Astrocyte (in vitro differentiated cells and primary cell): ENCODE data around the gene CLCN7.

Experiments
- EZH2 ChIP-seq: IDR thresholded peaks from 2 replicates; pipeline ENCODE4 v1.6.1; 2012; ENCODE audit warnings: mild to moderate bottlenecking, low read length, inconsistent platforms; ENCODE audit not compliant: insufficient read depth
- TF ChIP-seq, protein P1 (sequence below): IDR thresholded peaks from 2 replicates; pipeline ENCODE4 v1.5.1; 2011; ENCODE audit warnings: low read depth, mild to moderate bottlenecking, inconsistent platforms, low read length, moderate library complexity; ENCODE audit not compliant: insufficient read depth

GRCh38 chr16:1505912-1506311, 31.1 kb upstream of the CLCN7 start:
- TF ChIP-seq, protein P1, sequence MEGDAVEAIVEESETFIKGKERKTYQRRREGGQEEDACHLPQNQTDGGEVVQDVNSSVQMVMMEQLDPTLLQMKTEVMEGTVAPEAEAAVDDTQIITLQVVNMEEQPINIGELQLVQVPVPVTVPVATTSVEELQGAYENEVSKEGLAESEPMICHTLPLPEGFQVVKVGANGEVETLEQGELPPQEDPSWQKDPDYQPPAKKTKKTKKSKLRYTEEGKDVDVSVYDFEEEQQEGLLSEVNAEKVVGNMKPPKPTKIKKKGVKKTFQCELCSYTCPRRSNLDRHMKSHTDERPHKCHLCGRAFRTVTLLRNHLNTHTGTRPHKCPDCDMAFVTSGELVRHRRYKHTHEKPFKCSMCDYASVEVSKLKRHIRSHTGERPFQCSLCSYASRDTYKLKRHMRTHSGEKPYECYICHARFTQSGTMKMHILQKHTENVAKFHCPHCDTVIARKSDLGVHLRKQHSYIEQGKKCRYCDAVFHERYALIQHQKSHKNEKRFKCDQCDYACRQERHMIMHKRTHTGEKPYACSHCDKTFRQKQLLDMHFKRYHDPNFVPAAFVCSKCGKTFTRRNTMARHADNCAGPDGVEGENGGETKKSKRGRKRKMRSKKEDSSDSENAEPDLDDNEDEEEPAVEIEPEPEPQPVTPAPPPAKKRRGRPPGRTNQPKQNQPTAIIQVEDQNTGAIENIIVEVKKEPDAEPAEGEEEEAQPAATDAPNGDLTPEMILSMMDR: no peak
- no peak for TF ChIP-seq EZH2
